Prostate gland (tissue), 2 donors: ENCODE data around the gene GP9. TPM values are rescaled to one million over a fixed set of nuclear protein-coding genes. Genes with fewer than 3 reads are reported as not detected.

Experiments used
- DNase-seq: peaks from one replicate; pipeline ENCODE4 v3.0.0-alpha.2; 2019; ENCODE audit warnings: low spot score
- H3K27ac ChIP-seq, 2 donors: fragments of 200-600 bp; sonication (generic); 2 replicates each; pipeline ENCODE4 v1.5.1; 2017 to 2019
- H3K27me3 ChIP-seq: fragments of 200-600 bp; sonication (generic); replicated peaks from 2 replicates; pipeline ENCODE4 v1.5.1; 2019; ENCODE audit not compliant: insufficient read depth
- H3K36me3 ChIP-seq, 2 donors: fragments of 200-600 bp; sonication (generic); 1 replicate in 1 of 2; 2 replicates in 1 of 2; pipeline versions ENCODE4 v1.5.1 to v1.8.1; 2017 to 2019
- H3K4me1 ChIP-seq: fragments of 200-600 bp; sonication (generic); replicated peaks from 2 replicates; pipeline ENCODE4 v1.5.1; 2019
- H3K4me3 ChIP-seq, 2 donors: fragments of 200-600 bp; sonication (generic); 2 replicates each; pipeline ENCODE4 v1.5.1; 2017 to 2019
- H3K9me3 ChIP-seq: fragments of 200-600 bp; sonication (generic); 2 replicates; pipeline ENCODE4 v1.5.1; 2017
- POLR2A ChIP-seq: fragments of 450-650 bp; IDR thresholded peaks from one replicate; pipeline ENCODE4 v1.6.1; 2016; ENCODE audit warnings: antibody characterized with exemption, mild to moderate bottlenecking
- POLR2AphosphoS5 ChIP-seq: sonication (generic); formaldehyde crosslinking; IDR thresholded peaks from one replicate; pipeline ENCODE4 v1.6.1; 2017; ENCODE audit warnings: antibody characterized with exemption
- WGBS: methylation state at CpG from one replicate; pipeline ENCODE4 v1.1.5; 2018; 5-methylcytosine and 5-hydroxymethylcytosine counted together
- intact Hi-C: fragments of 100-400 bp; cut with DNase I; formaldehyde crosslinking; loops from one replicate; pipeline ENCODE4 v1.14.2; 2022
- total RNA-seq, 2 donors: library from RNA; depleted of rRNA; stranded (reverse); fragments of >200 nt; gene quantifications; one replicate each; pipeline ENCODE4 v1.1.0, GENCODE V29; 2016
- TF ChIP-seq, protein P1 (sequence below), 4 experiments: fragments of 200-600 bp in 2 of 4; fragments of 450-650 bp in 2 of 4; sonication (generic) in 2 of 4; IDR thresholded peaks; 1 replicate in 3 of 4; 2 replicates in 1 of 4; pipeline ENCODE4 v1.5.1; 2016 to 2019; ENCODE audit warnings: antibody characterized with exemption in 4 of 4, mild to moderate bottlenecking in 2 of 4, moderate library complexity in 2 of 4

GP9 gene
- total RNA-seq, 2 donors from 2014 or later = not detected

DNA sequence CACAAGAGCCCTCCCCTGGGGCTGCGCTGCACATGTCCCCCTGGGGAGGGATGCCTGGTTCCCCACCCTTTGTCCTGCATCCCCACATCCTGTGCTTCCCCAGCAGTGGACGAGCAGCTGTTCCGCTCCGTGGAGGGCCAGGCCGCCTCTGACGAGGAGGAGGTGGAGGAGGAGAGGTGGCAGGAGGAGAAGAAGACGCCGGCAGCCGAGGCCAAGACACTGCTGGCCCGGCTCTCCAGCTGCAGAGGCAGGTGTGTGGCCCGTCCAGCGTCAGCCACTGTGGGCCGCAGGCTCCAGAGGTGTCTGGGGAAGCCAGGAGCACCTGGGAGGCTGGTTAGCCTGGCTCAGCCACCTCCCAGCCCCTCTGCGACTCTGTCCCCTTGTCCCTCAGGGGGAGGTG lies 27.9 kb upstream of the GP9 start:
- no peaks in the 10 kb centered on the region for H3K27me3 ChIP-seq
- H3K9me3 ChIP-seq = no peaks in the 10 kb centered on the region
- no peak for DNase-seq
- no peaks in the 10 kb centered on the region for H3K36me3 ChIP-seq
- no peak overlapping the region for H3K27ac ChIP-seq
- no peaks in the 10 kb centered on the region for H3K4me1 ChIP-seq
- no peak overlapping the region for H3K4me3 ChIP-seq
- intact Hi-C loops = no loop called here
- 84% methylated on average over 13 of the region's 14 CpGs for WGBS
- TF ChIP-seq, protein P1, sequence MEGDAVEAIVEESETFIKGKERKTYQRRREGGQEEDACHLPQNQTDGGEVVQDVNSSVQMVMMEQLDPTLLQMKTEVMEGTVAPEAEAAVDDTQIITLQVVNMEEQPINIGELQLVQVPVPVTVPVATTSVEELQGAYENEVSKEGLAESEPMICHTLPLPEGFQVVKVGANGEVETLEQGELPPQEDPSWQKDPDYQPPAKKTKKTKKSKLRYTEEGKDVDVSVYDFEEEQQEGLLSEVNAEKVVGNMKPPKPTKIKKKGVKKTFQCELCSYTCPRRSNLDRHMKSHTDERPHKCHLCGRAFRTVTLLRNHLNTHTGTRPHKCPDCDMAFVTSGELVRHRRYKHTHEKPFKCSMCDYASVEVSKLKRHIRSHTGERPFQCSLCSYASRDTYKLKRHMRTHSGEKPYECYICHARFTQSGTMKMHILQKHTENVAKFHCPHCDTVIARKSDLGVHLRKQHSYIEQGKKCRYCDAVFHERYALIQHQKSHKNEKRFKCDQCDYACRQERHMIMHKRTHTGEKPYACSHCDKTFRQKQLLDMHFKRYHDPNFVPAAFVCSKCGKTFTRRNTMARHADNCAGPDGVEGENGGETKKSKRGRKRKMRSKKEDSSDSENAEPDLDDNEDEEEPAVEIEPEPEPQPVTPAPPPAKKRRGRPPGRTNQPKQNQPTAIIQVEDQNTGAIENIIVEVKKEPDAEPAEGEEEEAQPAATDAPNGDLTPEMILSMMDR (IDR thresholded peaks at IDR 0.05) = no peak
- no peak for TF ChIP-seq POLR2AphosphoS5

DNA sequence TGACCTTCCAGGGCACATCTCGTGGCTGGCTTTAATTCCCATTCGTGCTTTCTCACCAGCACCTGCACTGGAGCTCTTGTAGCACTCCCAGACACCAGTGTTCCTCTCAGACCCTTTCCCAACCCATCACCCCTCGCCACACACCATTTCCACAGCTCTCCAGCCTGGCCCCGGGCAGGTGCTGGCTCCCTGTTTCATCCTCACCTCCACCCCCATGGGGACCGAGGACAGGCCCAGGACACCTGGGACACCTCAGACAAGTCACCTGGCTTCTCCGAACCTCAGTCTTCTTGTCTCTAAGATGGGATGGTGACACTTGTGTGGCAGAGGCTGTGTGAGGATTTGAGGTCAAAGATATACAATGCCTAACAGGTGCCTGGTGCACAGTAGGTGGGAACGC lies 27.4 kb upstream of the GP9 start:
- no peaks in the 10 kb centered on the region for H3K27me3 ChIP-seq
- intact Hi-C loops = no loop called here
- 89% methylated on average over 7 of the region's 7 CpGs for WGBS
- H3K4me1 ChIP-seq = no peaks in the 10 kb centered on the region
- no peaks in the 10 kb centered on the region for H3K9me3 ChIP-seq
- TF ChIP-seq POLR2AphosphoS5 = no peak
- no peak for TF ChIP-seq POLR2A
- TF ChIP-seq, protein P1 (IDR thresholded peaks at IDR 0.05) = no peak
- H3K36me3 ChIP-seq = no peaks in the 10 kb centered on the region
- no peak for DNase-seq
- no peak overlapping the region for H3K4me3 ChIP-seq
- no peak overlapping the region for H3K27ac ChIP-seq

DNA sequence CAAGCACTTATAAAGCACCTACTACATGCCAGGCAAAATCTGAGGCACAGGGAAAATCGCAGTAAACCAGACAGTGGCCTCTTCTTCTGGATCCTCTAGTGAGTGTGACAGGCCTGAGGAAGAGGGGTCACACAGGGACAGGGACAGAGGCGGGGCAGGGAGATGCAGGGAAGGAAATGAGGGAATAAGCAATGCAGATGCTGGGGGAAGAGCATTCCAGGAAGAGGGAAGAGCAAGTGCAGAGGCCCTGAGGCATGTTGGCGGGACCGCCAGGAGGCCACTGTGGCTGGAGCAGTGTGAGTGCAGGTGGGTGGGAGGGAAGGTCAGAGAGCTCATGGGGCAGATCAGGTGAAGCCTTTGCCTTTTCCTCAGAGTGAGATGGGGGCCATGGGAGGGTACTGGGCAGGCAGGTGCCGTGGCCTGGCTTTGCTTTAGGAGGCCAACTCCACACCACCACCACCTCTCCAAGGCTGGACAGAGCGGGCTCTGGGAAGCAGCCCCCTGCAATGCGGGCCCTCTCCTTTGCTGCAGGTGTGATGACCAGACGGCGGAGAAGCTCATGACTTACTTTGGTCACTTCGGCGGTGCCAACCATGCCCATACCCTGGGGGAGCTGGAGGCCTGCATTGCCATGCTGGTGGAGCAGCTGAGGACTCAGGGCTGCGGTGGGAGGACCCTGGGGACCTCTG lies 26.8 kb upstream of the GP9 start:
- no peaks in the 10 kb centered on the region for H3K36me3 ChIP-seq
- no peaks in the 10 kb centered on the region for H3K27me3 ChIP-seq
- no peaks in the 10 kb centered on the region for H3K9me3 ChIP-seq
- no peak overlapping the region for H3K4me3 ChIP-seq
- no peak overlapping the region for H3K27ac ChIP-seq
- intact Hi-C loops = no loop called here
- TF ChIP-seq POLR2A = no peak
- no peak for TF ChIP-seq POLR2AphosphoS5
- TF ChIP-seq, protein P1 (IDR thresholded peaks at IDR 0.05) = no peak
- no peak for DNase-seq
- WGBS = 92% methylated on average over 12 of the region's 12 CpGs
- H3K4me1 ChIP-seq = no peaks in the 10 kb centered on the region

DNA sequence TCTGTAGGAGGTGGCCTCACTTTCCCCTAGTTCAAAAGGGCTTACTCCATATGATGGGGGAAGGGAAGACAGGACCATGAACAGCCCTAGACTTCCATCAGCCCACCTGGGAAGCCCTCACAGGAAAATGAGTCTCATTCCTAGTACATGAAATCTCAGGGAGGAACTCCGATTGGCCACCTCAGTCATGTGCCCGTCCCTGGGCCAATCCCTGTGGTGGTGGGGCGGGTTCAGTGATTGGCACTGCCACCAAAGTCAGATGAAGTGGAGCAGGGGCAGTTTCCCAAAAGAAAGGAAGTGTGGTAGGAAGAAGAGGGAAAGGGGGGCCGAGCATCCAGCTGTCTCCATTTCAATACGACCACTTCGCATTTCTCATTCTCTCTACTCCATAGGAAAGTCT lies 25.9 kb upstream of the GP9 start:
- no peak for DNase-seq
- WGBS = 91% methylated on average over 6 of the region's 6 CpGs

More for the DNA sequence above, 25.9 kb upstream of the GP9 start:
- Histone ChIP-seq H3K9me3 (no peaks in the 10 kb centered on the region), H3K4me1 (no peaks in the 10 kb centered on the region), H3K36me3 (no peaks in the 10 kb centered on the region), H3K4me3 (no peak overlapping the region), H3K27me3 (no peaks in the 10 kb centered on the region), H3K27ac (no peak overlapping the region)
- intact Hi-C loops = no loop called here
- TF ChIP-seq, protein P1 (IDR thresholded peaks at IDR 0.05) = no peak
